ENCODE measurements around the gene WDR37. TPM values are rescaled to one million over a fixed set of nuclear protein-coding genes. Genes with fewer than 3 reads are reported as not detected.

Gene WDR37
- total RNA-seq, 1 experiment from 2014 or later, result 4.5 TPM

DNA sequence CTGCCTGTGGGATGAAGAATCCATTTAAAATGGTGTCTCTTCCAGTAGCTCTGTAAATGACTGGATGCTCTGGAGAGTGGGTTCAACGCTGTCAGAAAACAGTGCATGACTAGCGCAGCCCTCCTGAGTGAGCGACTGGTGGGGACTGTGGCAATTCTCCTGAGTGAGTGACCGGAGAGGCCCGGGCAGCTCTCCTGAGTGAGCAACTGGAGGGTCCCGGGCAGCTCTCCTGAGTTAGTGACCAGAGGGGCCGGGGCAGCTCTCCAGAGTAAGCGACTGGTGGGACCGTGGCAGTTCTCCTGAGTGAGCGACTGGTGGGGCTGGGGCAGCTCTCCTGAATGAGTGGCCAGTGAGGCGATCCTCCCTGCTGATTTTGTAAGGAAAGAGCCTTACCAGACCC is 85.5 kb downstream of the WDR37 start:
- no TSS peak for BruUV-seq (replicated peaks)
- Histone ChIP-seq H2AFZ (ENCODE audit: low read length) (no peak overlapping the region), H3K27me3 (ENCODE audit: low read length) (peaks cover 16% of the 10 kb centered on the region; the same call in 1 of the 2 replicates), H3K9me3 (ENCODE audit: low read length) (no peaks in the 10 kb centered on the region), H3K4me1 (ENCODE audit: insufficient read depth, low read length) (no peaks in the 10 kb centered on the region), H3K4me3 (ENCODE audit: low read length) (no peak overlapping the region), H3K79me2 (ENCODE audit: low read length) (no peaks in the 10 kb centered on the region), H3K9me2 (replicated peaks; ENCODE audit: low read length) (no peaks in the 10 kb centered on the region), H3K9ac (ENCODE audit: low read length) (no peak overlapping the region), H3K27ac (ENCODE audit: low read length) (no peak overlapping the region), H3K36me3 (ENCODE audit: low read depth, low read length) (no peaks in the 10 kb centered on the region), H3K4me2 (ENCODE audit: low read length) (no peak overlapping the region), H4K20me1 (ENCODE audit: low read length) (no peaks in the 10 kb centered on the region), H3F3A (ENCODE audit: low read length, unreplicated experiment) (no peaks in the 10 kb centered on the region)
- ChIA-PET CTCF (no interaction called here), POLR2A (ENCODE audit: unreplicated experiment) (no interaction called here)
- DNase-seq (no peak), ATAC-seq (no peak)
- intact Hi-C loops (cut with micrococcal nuclease), result no loop called here
- no peak for TF ChIP-seq CTCF (conservative IDR thresholded peaks at IDR 0.05; ENCODE audit: low read depth, low read length)
- no peak for TF ChIP-seq EZH2 (IDR thresholded peaks at IDR 0.05; ENCODE audit: low read length, unreplicated experiment)
- TF ChIP-seq EZH2phosphoT487 (IDR thresholded peaks at IDR 0.05; ENCODE audit: borderline replicate concordance, low read length), result no peak

DNA sequence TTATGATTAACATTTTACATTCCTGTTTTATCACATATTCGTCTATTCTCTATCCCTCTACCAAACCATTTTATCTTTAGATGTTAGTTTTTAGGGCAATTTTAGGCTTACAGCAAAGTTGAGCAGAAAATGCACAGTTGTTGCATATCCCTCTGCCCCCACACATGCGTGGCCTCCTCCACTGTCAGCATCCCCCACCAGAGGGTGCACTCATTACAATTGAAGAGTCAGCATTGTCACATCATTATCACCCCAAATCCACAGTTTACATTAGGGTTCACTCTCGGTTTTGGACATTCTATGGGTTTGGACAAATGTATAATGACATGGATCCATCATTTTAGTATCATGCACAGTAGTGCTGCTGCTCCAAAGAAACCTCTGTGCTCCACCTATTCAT is 86.4 kb downstream of the WDR37 start:
- ChIA-PET CTCF (no interaction called here), POLR2A (ENCODE audit: unreplicated experiment) (no interaction called here)
- no peak overlapping the region for H3K27ac ChIP-seq (ENCODE audit: low read length)
- no peak overlapping the region for H2AFZ ChIP-seq (ENCODE audit: low read length)
- no peak for DNase-seq
- H3K36me3 ChIP-seq (ENCODE audit: low read depth, low read length), result no peaks in the 10 kb centered on the region
- TF ChIP-seq CTCF (conservative IDR thresholded peaks at IDR 0.05; ENCODE audit: low read depth, low read length), result peak; percentile 31; the same call in 1 of the 2 replicates
- no peak for TF ChIP-seq EZH2 (IDR thresholded peaks at IDR 0.05; ENCODE audit: low read length, unreplicated experiment)
- no peaks in the 10 kb centered on the region for H3K79me2 ChIP-seq (ENCODE audit: low read length)
- H3K4me2 ChIP-seq (ENCODE audit: low read length), result no peak overlapping the region
- H3K9ac ChIP-seq (ENCODE audit: low read length), result no peak overlapping the region
- intact Hi-C loops (cut with micrococcal nuclease), result no loop called here
- no peaks in the 10 kb centered on the region for H3K9me2 ChIP-seq (replicated peaks; ENCODE audit: low read length)
- H3K9me3 ChIP-seq (ENCODE audit: low read length), result no peaks in the 10 kb centered on the region
- no TSS peak for BruUV-seq (replicated peaks)
- no peaks in the 10 kb centered on the region for H3K4me1 ChIP-seq (ENCODE audit: insufficient read depth, low read length)
- peaks cover 16% of the 10 kb centered on the region; the same call in 1 of the 2 replicates for H3K27me3 ChIP-seq (ENCODE audit: low read length)
- no peaks in the 10 kb centered on the region for H3F3A ChIP-seq (ENCODE audit: low read length, unreplicated experiment)
- H3K4me3 ChIP-seq (ENCODE audit: low read length), result no peak overlapping the region
- H4K20me1 ChIP-seq (ENCODE audit: low read length), result no peaks in the 10 kb centered on the region
- no peak for ATAC-seq

DNA sequence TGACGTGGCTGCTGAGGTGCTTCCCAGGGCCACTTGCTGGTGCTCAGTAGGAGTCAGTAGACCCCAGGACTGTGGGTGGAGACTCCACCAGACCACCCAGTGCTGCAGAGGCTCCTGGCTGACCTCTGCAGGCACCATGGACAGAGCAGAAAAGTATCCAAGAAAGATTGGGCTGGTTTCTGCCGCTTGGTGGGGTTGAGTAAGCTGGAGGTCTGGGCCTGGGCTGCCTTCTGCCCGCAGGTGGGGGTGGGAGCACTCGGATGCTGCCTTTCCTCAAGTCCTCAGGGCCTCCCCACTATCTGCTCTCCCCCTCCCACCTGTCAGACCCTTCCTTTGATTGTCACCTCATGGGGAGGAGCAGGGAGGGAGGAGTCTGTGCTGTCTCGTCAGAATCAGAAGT is 91.6 kb downstream of the WDR37 start:
- no peak overlapping the region for H3K4me2 ChIP-seq (ENCODE audit: low read length)
- no TSS peak for BruUV-seq (replicated peaks)
- DNase-seq, result no peak
- H3K27me3 ChIP-seq (ENCODE audit: low read length), result no peaks in the 10 kb centered on the region
- CTCF ChIA-PET, result no interaction called here
- POLR2A ChIA-PET (ENCODE audit: unreplicated experiment), result no interaction called here
- H3K9me3 ChIP-seq (ENCODE audit: low read length), result no peaks in the 10 kb centered on the region
- no peak overlapping the region for H3K4me3 ChIP-seq (ENCODE audit: low read length)
- H3K4me1 ChIP-seq (ENCODE audit: insufficient read depth, low read length), result no peaks in the 10 kb centered on the region
- no peak for TF ChIP-seq CTCF (conservative IDR thresholded peaks at IDR 0.05; ENCODE audit: low read depth, low read length)
- ATAC-seq, result no peak
- H3K9ac ChIP-seq (ENCODE audit: low read length), result no peak overlapping the region
- no peaks in the 10 kb centered on the region for H3F3A ChIP-seq (ENCODE audit: low read length, unreplicated experiment)
- no peaks in the 10 kb centered on the region for H3K79me2 ChIP-seq (ENCODE audit: low read length)
- H3K36me3 ChIP-seq (ENCODE audit: low read depth, low read length), result no peaks in the 10 kb centered on the region
- H3K27ac ChIP-seq (ENCODE audit: low read length), result no peak overlapping the region
- H2AFZ ChIP-seq (ENCODE audit: low read length), result no peak overlapping the region
- H4K20me1 ChIP-seq (ENCODE audit: low read length), result no peaks in the 10 kb centered on the region
- no peaks in the 10 kb centered on the region for H3K9me2 ChIP-seq (replicated peaks; ENCODE audit: low read length)
- intact Hi-C loops (cut with micrococcal nuclease), result no loop called here
